ENCODE measurements around the gene USP3.

GRCh38 chr15:63615935-63616334 is 111.5 kb downstream of the USP3 start:
- no peak for TF ChIP-seq POLR2AphosphoS5 (IDR thresholded peaks at IDR 0.05; ENCODE audit: low read depth, low read length)
- TF ChIP-seq POLR2A (IDR thresholded peaks at IDR 0.05; ENCODE audit: low read depth, low read length): no peak
- TF ChIP-seq PAX5 (IDR thresholded peaks at IDR 0.05; ENCODE audit: insufficient read depth, low read length, severe bottlenecking): no peak
- TF ChIP-seq POU2F2 (IDR thresholded peaks at IDR 0.05; ENCODE audit: low read depth, low read length): no peak

Data from GM12891 (cell line).